B cell (primary cell): ENCODE results near the gene CES1.

Source experiments
- CTCF ChIP-seq: fragments of 200-600 bp; IDR thresholded peaks from one replicate; pipeline ENCODE4 v1.8.0; 2022; ENCODE audit warnings: antibody characterized with exemption, mild to moderate bottlenecking
- EZH2 ChIP-seq: IDR thresholded peaks from 2 replicates; pipeline ENCODE4 v1.6.1; 2012; ENCODE audit warnings: borderline replicate concordance, low read depth, mild to moderate bottlenecking, moderate library complexity, low read length; ENCODE audit not compliant: insufficient read depth, poor library complexity, severe bottlenecking

- no peak for TF ChIP-seq CTCF
- TF ChIP-seq EZH2 = no peak
Measured at GRCh38 chr16:55810451-55810961, 22.4 kb downstream of the CES1 start.
